HG03064 (cell line): ENCODE measurements around the gene BRICD5.
"Not testable (repeated sequence)": the region's sequence is repeated elsewhere in the genome, so short reads cannot be mapped to it uniquely, and the experiment has no call there.

ENCODE experiments used
- ATAC-seq: cut with Tn5 transposase; IDR thresholded peaks from one replicate; pipeline ENCODE4 v1.9.1; 2021; ENCODE audit warnings: low read depth; ENCODE audit not compliant: unreplicated experiment

The BRICD5 gene

DNA sequence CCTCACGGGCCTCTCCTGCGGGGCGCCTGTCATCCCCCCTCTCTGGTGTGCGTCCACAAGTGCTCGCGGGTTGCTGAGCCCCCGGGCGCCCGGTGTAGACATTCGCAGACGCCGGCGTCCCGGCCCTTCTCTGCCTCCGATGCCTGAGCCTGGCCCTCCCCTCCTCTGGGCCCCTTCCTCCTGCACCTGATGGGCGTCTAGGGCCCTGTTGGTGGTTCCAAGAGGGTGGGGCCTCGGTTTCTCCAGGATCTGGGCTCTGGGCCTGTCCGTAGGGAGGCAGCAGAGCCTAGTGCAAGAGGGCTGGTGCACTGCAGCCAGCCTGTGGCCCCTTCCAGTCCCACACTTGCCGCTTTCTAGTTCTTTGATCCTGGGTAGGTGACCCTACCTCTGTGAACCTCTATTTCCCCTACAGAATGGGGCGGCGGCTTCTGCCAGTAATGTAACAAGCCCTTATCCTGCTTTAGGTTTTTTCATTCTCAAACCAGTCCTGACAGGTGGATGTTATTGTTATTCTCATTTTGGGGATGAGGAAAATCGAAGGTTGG is 13.4 kb upstream of the BRICD5 start:
- peak; percentile 10 for ATAC-seq

GRCh38 chr16:2223221-2223941 is 12.7 kb upstream of the BRICD5 start, which contains the start of gene E4F1:
E4F1 (plus strand) TSS chr16:2223591; CDS start chr16:2223614, 23 bp downstream.
- peak; percentile 85 for ATAC-seq

DNA sequence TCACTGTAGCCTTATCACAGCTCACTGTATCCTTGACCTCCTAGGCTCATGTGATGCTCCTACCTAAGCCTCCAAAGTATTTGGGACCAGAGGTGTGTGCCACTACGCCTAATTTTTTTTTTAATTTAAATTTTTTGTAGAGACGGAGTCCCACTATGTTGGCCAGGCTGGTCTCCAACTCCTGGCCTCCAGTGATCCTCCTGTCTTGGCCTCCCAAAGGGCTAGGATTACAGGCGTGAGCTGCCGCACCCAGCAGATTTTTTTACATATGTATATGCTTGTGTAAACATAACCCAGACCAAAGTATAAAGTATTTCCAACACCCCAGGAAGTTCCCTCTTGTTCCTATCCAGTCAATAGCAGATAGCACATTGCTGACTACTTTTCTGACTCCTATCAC is 5.7 kb upstream of the BRICD5 start:
- no peak for ATAC-seq

DNA sequence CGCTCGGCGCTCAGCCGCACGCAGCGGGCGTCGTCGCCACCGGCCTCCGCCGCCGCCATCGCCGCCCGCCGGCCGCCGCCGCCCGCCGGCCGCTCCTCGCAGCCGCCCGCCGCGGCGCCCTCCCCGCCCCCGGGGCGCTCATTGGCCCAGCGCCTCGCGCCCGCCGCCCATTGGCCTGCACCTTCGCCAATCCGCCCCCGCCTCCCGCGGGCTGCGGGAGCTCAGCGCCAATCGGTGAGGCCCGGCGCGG is 4.0 kb upstream of the BRICD5 start, which contains the start of gene PGP:
Gene PGP (minus strand): TSS at position 122 of the 250 bp plus-strand sequence. CDS start 63 bp downstream, at position 59.
- ATAC-seq = peak; percentile 54

DNA sequence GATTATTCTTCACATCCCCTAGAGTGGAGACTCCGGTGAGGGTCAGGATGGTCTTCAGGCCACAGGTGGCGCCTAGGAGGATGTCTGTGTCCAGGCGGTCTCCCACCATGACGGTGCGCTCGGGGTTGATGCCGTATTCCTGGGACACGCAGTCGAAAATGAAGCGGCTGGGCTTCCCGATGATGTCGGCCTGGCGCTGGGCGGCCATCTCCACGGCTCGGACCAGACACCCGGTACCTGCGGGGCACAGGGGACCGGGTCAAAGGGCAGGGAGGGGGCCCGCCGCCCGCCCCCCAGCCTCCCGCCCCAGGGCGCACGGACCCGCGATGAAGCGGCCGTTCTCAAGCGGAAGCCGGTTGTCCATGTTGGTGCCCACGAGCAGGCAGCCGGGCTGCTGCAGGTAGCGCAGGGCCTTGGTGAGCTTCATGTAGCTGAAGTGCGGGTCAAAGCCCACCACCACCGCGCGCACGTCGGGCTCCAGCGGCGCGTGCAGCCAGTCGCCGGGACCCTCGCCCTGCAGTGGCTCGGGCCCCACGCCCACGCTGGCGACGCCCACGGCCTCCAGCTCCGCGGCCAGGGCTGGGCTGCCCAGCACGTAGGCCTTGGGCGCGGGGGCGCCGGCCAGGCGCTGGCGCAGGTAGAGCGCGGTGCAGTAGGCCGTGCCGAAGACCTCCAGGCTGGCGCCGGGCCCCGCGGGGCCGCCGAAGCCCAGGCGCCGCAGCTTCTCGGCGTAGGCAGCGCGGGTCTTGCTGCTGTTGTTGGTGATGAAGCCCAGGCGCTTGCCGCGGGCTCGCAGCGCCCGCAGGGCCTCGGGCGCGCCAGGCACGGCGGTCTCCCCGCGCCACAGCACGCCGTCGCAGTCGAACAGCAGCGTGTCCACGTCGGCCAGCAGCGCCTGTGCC is 3.4 kb upstream of the BRICD5 start:
- ATAC-seq = peak; percentile 5

GRCh38 chr16:2212362-2213324 is 2.0 kb upstream of the BRICD5 start:
- ATAC-seq = no peak

- no peak for ATAC-seq
Observed at GRCh38 chr16:2211923-2212347, 1.3 kb upstream of the BRICD5 start.

DNA sequence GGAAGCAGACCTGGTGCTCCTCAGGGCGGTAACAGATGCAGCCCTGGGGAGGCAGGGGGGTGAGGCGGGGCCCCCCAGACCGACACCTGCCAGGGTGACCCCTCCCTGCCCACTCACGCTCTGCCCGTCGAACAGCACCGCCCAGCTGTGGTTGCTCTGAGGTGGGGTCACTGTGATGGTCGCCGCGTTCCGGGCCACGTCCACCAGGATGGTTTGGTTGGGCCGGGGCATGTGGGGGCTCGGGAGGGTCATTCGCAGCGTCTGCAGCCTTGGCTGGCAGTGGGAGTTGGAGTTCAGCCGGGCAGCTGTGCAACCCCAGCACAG is 692 bp downstream of the BRICD5 start:
- ATAC-seq = no peak

DNA sequence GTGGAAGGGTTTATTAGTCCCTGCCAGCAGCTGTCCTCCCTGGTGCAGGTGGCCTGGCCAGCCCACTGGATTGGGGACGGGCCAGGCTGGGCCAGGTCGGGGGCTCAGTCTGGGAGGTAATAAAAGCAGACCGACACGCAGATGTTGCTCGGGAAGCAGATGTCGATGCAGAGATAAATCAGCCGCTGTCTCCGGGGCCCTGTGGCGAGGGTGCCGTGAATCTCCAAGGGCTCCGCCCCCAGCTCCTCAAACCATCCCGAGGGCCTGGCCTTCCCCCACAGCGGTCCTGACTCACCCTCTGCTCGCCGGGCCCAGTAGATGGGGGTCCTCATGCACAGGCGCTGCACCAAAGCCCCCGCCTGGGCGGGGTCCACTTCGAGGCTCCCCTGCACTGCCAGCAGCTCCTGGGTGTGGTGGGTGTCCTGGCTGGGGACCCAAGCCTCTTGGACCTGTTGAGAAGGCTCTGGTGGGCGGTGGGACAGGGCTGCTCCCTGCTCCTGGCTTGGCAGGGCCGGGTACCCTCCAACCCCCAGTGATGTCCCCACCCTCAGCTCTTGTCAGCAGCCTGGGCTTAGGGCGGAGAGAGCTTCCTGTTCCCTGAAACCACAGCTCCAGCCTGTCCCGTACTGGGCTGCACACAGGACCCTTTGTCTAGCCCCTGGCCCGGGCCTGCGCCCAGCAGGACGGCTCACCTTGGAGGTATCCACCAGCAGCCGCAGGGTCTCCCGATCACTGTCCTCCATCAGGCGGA is 1.2 kb downstream of the BRICD5 start:
- no peak for ATAC-seq

DNA sequence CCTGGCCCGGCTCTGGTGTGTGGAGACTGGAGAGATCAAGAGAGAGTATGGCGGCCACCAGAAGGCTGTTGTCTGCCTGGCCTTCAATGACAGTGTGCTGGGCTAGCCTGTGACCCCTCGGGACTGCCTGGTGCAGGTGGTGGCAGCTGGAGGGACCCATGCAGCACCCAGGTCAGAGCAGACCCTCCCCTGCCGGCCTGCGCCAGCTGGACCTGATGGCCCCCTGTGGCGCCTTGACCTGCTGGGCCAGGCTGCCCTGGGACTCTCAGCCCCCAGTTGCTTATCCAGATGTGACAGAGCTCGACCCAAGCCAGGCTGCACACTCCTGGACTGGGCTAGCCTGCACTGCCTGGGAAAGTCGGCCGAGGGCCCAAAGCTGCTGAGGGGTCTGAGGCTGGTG is 1.9 kb downstream of the BRICD5 start:
- ATAC-seq = no peak

DNA sequence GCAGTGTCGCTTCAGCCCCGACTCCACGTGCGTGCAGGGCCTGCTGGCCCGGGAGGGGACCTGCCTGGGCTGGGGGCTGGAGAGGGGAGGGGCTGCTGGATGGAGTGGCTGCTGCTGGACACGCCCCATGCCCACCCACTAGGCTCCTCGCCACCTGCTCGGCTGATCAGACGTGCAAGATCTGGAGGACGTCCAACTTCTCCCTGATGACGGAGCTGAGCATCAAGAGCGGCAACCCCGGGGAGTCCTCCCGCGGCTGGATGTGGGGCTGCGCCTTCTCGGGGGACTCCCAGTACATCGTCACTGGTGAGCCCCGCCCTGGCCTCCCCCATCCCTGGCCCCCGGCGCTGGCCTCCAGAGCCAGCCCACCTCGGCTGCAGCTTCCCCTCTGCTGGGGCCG is 2.4 kb downstream of the BRICD5 start:
- no peak for ATAC-seq

DNA sequence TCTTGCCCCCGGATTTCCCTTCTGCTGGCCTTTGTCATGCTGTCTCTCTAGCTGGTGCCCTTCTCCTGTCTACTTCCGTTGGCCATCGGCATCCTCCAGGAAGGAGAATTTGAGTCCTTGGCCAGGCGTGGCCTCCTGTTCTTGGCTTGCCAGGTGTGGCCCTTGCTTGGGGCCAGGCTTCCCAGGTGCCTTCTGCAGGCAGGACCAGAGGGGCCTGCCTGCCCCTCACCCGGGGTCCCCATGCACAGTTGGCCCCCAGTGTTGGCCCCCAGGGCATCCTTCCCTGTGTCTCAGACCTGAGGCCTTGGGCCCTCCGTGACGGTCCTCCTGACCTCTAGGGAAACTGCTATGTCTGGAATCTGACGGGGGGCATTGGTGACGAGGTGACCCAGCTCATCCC is 2.8 kb downstream of the BRICD5 start:
- ATAC-seq = no peak

DNA sequence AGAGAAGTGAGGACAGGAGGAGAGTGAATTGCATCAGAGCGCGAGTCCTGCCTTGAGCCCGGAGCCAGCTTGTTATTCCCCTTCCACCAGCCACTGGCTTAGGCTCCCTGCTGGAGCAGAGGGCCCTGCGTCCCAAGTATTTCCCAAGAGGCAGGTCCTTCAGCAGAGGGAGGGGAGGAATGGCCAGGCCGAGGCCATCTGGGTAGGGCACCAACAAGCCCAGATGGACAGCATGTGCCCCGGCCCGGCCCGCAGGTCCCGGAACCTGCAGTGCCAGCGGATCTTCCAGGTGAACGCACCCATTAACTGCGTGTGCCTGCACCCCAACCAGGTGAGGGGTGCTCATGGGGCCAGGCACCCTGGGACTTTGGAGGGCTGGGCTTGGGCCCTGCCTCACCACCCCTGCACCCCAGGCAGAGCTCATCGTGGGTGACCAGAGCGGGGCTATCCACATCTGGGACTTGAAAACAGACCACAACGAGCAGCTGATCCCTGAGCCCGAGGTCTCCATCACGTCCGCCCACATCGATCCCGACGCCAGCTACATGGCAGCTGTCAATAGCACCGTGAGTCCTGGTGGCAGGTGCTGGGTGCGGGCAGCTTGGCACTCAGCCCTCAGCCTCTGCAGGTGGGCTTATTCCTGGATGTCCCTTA is 3.8 kb downstream of the BRICD5 start:
- ATAC-seq = no peak

DNA sequence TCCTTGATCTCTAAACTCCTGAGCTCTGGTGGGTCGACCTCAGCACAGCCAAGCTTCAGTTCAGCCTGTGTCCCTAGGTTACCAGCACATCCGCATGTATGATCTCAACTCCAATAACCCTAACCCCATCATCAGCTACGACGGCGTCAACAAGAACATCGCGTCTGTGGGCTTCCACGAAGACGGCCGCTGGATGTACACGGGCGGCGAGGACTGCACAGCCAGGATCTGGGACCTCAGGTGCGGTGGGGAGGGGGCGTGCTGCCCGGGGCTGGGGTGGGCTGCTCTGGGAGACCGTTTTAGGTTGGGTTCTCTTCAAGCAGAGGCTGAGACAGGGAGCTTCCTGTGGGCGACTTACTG is 4.3 kb downstream of the BRICD5 start:
- no peak for ATAC-seq

DNA sequence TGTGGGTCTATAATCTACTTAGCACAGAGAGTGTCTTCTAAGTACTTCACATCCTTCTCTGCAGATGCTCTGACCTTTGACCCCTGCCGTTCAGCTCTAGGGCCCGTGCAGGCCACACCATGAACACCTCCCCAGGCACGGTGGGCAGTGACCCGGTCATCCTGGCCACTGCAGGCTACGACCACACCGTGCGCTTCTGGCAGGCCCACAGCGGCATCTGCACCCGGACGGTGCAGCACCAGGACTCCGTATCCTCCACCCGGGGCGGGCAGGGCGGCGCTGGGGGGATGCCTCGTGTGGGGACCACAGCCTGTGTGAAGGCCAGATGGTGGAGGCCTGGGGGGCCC is 4.7 kb downstream of the BRICD5 start:
- ATAC-seq = no peak

- ATAC-seq = no peak
Observed at GRCh38 chr16:2205104-2205966, 5.3 kb downstream of the BRICD5 start, which contains the start of gene MLST8. MLST8 (plus strand) TSS chr16:2205454; CDS start chr16:2206086, 632 bp downstream.

DNA sequence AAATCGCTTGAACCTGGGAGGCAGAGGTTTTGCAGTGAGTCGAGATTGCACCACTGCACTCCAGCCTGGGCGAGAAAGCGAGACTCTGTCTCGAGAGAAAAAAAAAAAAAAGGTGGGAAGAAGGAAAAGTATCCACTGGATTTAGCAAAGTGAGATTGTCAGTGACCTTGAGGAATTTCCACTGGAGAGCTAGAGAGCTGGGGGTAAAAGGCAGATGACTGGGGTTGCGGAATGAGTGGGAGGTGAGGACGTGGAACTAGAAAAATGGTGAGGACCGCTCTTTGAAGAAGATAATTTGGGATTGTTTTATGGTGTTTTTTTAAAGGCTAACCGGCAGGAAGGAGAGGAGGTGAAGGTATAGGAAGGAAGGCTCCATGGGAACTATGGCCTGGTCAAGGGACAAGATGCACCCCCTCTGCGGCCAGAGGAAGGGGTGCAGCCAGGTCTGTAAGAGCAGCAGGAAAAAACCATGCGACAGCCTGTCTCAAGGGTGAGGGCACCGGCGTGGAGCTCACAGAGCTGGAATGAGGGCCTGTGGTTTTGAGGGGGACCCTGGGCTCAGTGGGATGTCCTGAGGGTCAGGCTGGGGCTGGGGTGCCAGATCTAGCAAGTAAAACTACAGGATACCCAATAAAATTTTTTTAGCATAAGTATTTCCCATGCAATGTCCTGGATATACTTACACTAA is 6.1 kb downstream of the BRICD5 start:
- ATAC-seq = no peak

- not testable (repeated sequence) for ATAC-seq
Observed at GRCh38 chr16:2203119-2203688, 7.5 kb downstream of the BRICD5 start.
